GF-D8 (cell line): ENCODE data around the gene KLF7.
A peak's percentile ranks its signal among the peaks of the same experiment; 100 is the strongest.

ENCODE experiments used
- DNase-seq: peaks from one replicate; lab custom pipeline; 2025; lab: John Stamatoyannopoulos, UW

KLF7 gene

GRCh38 chr2:207148020-207148419, 17.7 kb downstream of the KLF7 start:
- DNase-seq, result no peak

- no peak for DNase-seq
Measured at GRCh38 chr2:207144173-207144785, 21.5 kb downstream of the KLF7 start.

- DNase-seq, result no peak
Measured at GRCh38 chr2:207143215-207144172, 22.3 kb downstream of the KLF7 start.

- no peak for DNase-seq
Measured at GRCh38 chr2:207142461-207142860, 23.3 kb downstream of the KLF7 start.

- no peak for DNase-seq
Measured at GRCh38 chr2:207141386-207141785, 24.4 kb downstream of the KLF7 start.

GRCh38 chr2:207140265-207140664, 25.5 kb downstream of the KLF7 start:
- no peak for DNase-seq

- DNase-seq, result no peak
Measured at GRCh38 chr2:207139552-207139951, 26.2 kb downstream of the KLF7 start.

- DNase-seq, result no peak
Measured at GRCh38 chr2:207138627-207139297, 27.0 kb downstream of the KLF7 start.

GRCh38 chr2:207137596-207138337, 28.0 kb downstream of the KLF7 start:
- no peak for DNase-seq

- DNase-seq, result no peak
Measured at GRCh38 chr2:207136874-207137273, 28.9 kb downstream of the KLF7 start.

GRCh38 chr2:207135801-207136457, 29.8 kb downstream of the KLF7 start:
- peak; percentile 37 for DNase-seq

- DNase-seq, result no peak
Measured at GRCh38 chr2:207135340-207135739, 30.4 kb downstream of the KLF7 start.

- DNase-seq, result no peak
Measured at GRCh38 chr2:207133820-207134519, 31.8 kb downstream of the KLF7 start.

- DNase-seq, result no peak
Measured at GRCh38 chr2:207133458-207133819, 32.3 kb downstream of the KLF7 start.

- no peak for DNase-seq
Measured at GRCh38 chr2:207132019-207132418, 33.7 kb downstream of the KLF7 start.

- no peak for DNase-seq
Measured at GRCh38 chr2:207131594-207131993, 34.2 kb downstream of the KLF7 start.

GRCh38 chr2:207130958-207131521, 34.7 kb downstream of the KLF7 start:
- no peak for DNase-seq

- no peak for DNase-seq
Measured at GRCh38 chr2:207129821-207130220, 35.9 kb downstream of the KLF7 start.

- DNase-seq, result no peak
Measured at GRCh38 chr2:207128867-207129266, 36.9 kb downstream of the KLF7 start.

- DNase-seq, result no peak
Measured at GRCh38 chr2:207126724-207127308, 38.9 kb downstream of the KLF7 start.
